AG04449 (cell line): ENCODE results near the gene EHMT1.

Experiments used
- CTCF ChIA-PET: fragments of 350-600 bp; formaldehyde crosslinking; extraction: SDS; loops from one replicate; lab custom pipeline; 2021; ENCODE audit warnings: antibody characterized with exemption; lab: Yijun Ruan, JAX
- POLR2A ChIA-PET: fragments of 400-600, 350-600 bp; formaldehyde crosslinking; extraction: SDS; loops from one replicate; lab custom pipeline; 2020; ENCODE audit warnings: antibody characterized with exemption, inconsistent platforms; lab: Yijun Ruan, JAX
- DNase-seq: peaks from one replicate; pipeline ENCODE4 v3.0.0-alpha.2; 2010; ENCODE audit warnings: low read depth, low spot score
- H3K4me3 ChIP-seq: 2 replicates; pipeline ENCODE4 v1.5.1; 2011; ENCODE audit warnings: low read depth, mild to moderate bottlenecking, control low read depth, low read length
- TF ChIP-seq, protein P1 (sequence below): IDR thresholded peaks from one replicate; pipeline ENCODE4 v1.5.1; 2011; ENCODE audit warnings: mild to moderate bottlenecking, moderate library complexity, low read length, control low read depth, inconsistent platforms; ENCODE audit not compliant: insufficient read depth; ENCODE audit errors: missing control alignments

The EHMT1 gene

DNA sequence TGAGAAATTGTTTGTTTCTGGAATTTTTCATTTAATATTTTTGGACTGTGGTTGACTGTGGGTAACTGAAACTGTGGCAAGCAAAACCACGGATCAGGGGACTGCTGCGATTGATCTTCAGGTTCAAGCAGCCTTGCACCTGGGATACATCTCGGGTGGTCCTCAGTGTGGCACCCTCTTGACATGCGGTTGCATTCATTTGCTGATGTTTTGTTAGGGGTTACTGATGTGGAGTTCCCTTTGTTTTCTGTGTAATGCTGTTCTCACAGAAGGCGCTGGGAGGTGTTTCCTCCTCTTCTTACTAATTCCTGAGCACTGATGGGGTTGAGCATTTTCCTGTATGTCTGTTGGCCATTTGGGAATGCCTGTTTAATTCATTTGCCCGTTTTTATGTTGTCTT lies 60.4 kb downstream of the EHMT1 start:
- H3K4me3 ChIP-seq, result no peak overlapping the region
- DNase-seq, result no peak
- POLR2A ChIA-PET, result no interaction called here
- TF ChIP-seq, protein P1, sequence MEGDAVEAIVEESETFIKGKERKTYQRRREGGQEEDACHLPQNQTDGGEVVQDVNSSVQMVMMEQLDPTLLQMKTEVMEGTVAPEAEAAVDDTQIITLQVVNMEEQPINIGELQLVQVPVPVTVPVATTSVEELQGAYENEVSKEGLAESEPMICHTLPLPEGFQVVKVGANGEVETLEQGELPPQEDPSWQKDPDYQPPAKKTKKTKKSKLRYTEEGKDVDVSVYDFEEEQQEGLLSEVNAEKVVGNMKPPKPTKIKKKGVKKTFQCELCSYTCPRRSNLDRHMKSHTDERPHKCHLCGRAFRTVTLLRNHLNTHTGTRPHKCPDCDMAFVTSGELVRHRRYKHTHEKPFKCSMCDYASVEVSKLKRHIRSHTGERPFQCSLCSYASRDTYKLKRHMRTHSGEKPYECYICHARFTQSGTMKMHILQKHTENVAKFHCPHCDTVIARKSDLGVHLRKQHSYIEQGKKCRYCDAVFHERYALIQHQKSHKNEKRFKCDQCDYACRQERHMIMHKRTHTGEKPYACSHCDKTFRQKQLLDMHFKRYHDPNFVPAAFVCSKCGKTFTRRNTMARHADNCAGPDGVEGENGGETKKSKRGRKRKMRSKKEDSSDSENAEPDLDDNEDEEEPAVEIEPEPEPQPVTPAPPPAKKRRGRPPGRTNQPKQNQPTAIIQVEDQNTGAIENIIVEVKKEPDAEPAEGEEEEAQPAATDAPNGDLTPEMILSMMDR, result no peak
- CTCF ChIA-PET, result interaction anchor here (0.7 kb wide), 1 partner anchor 15 kb away, joined by 3 read pairs; no protein-coding TSS in a partner anchor

DNA sequence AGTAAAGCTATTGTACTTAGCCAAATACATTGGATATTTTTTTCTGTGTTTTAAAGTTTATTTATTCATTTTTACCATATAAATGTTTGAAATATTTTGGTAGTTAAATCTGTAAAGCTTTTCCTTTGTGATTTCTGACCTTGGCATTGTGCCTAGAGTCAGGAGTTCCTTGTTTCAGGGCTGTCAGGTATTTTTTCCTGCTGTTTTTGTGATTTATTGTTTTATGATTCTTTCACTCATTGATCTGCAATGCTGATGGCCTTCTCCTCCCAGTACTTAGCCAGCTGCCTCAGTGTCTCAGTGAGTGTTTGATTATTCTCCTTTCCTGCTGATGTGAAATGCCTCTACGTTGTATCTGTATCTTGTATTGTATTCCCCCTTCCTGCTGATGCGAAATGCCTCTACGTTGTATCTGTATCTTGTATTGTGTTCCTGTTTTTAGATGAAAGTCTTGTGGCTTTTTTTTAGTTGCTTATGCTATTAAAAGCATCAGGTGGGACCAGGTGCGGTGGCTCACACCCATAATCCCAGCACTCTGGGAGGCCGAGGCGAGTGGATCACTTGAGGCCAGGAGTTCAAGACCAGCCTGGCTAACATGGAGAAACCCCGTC lies 61.0 kb downstream of the EHMT1 start:
- ChIA-PET CTCF (interaction anchor here (0.7 to 4.0 kb wide), 2 partner anchors 9 to 15 kb away, joined by 3 to 18 read pairs; no protein-coding TSS in a partner anchor), POLR2A (no interaction called here)
- H3K4me3 ChIP-seq, result no peak overlapping the region

DNA sequence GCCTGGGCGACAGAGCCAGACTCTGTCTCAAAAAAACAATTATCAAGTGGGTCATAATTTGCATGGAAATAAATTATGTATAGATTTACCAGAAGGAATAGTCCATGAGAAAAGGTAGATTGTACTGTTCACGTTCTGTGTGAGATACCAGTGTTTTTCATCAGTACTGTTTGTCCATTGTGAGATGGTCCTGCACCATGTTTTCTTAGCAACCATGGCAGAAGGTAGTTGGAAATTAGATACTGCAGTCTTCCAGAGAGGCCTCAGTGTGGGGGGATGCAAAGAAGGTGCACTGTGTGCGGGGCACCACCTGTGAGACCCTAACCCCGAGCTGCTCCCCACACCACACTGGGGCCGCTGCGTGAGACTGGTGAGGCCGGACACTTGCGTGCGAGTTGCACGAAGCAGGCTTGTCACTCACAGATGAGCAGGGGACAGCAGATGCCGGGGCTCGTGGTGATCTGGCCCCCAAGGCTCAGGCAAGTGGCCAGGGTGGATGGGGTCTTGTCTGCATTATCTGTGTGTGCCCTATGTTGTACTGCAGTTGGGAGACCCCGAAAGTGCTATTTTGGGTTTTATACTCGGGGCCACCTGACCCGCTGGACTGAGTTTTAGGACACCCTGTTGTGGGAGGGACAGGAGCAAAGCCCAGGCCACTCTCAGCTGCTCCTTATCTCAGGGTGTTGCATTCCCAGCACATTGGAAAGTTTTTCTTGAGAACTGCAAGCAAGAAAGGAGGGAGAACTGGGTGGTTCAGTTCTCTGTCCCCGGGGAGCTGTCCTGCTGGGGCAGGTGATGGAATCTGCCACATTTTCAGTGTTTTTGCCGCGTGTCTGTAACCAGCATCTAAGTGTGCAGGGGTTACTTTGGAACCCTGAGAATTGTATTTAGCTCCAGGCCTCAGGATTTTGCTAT lies 61.9 kb downstream of the EHMT1 start:
- CTCF ChIA-PET, result interaction anchor here (0.8 to 4.0 kb wide), 4 partner anchors 8 to 15 kb away, joined by 3 to 18 read pairs (median 4); no protein-coding TSS in a partner anchor
- TF ChIP-seq, protein P1, result no peak
- POLR2A ChIA-PET, result no interaction called here
- DNase-seq, result no peak
- H3K4me3 ChIP-seq, result no peak overlapping the region

More for the DNA sequence above, 61.0 kb downstream of the EHMT1 start:
- TF ChIP-seq, protein P1, result no peak
- DNase-seq, result no peak

DNA sequence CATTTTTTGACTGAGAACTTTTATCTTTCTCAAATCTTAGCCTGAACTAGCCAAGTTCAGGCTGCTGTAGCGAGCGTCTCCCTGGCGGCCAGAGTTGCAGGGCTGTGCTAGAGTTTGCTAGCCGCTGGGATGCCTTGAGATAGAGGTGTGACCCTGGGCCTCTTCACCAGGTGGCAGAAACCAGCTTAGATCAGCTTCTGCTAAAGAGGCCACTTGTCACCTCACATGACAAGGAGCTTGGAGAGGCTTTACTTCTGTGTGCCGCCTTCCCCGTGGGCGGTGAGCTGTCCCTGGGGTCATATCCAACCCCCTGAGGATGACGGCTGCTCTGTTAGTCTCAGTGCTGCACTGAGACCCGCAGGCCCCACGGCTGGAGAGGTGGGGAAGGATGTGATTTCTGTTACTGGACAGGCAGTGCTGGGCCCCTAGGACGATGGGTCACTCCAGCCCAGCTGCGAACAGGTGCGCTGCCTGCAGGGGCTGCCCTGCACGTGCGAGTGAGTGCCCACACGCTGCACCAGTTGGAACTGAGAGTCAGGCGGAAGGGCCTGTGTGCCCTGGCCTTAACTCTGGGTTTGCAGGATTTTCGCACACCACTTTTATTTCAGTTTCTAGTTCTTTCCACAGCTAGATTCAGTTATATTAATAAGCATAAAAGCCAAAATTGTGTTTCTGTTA lies 63.8 kb downstream of the EHMT1 start:
- TF ChIP-seq, protein P1, result no peak
- H3K4me3 ChIP-seq, result no peak overlapping the region
- DNase-seq, result no peak
- CTCF ChIA-PET, result interaction anchor here (1.0 to 4.0 kb wide), 4 partner anchors 8 to 86 kb away, joined by 3 to 18 read pairs (median 6); no protein-coding TSS in a partner anchor
- POLR2A ChIA-PET, result no interaction called here

DNA sequence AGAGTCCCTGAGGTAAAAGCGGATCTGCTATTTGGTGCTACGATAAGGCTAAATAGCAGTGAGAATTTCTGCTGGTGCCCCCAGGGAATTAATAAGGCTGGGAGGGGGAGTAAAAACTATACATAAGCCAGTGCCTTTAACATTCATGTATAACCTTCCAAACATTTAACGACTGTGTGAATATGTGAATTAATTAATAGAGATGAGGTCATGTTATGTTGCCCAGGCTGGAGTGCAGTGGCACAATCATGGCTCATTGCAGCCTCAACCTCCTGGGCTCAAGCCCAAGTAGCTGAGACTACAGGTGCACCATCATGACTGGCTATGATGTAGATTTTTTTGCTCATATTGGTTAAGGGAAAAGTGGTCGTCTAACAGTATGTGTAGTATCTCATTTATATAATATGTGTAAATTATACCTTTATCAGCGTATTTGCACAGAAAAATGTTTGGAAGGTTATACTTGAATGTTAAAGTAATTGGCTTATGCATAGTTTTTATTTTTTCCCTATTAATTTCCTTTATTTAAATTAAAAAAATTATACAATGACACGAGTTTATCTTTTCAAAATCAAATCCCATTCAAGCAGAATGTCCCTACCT lies 64.6 kb downstream of the EHMT1 start:
- no peak for DNase-seq
- POLR2A ChIA-PET, result no interaction called here
- TF ChIP-seq, protein P1, result no peak
- CTCF ChIA-PET, result interaction anchor here (1.0 to 4.0 kb wide), 4 partner anchors 9 to 85 kb away, joined by 3 to 18 read pairs (median 6); no protein-coding TSS in a partner anchor
- H3K4me3 ChIP-seq, result no peak overlapping the region
